Prostate gland (tissue), 2 donors: ENCODE measurements around the gene REEP6. TPM values are rescaled to one million over a fixed set of nuclear protein-coding genes. Genes with fewer than 3 reads are reported as not detected.

Experiments
- DNase-seq: peaks from one replicate; pipeline ENCODE4 v3.0.0-alpha.2; 2019; ENCODE audit warnings: low spot score
- H3K27ac ChIP-seq, 2 donors: fragments of 200-600 bp; sonication (generic); 2 replicates each; pipeline ENCODE4 v1.5.1; 2017 to 2019
- H3K27me3 ChIP-seq: fragments of 200-600 bp; sonication (generic); replicated peaks from 2 replicates; pipeline ENCODE4 v1.5.1; 2019; ENCODE audit not compliant: insufficient read depth
- H3K36me3 ChIP-seq, 2 donors: fragments of 200-600 bp; sonication (generic); 1 replicate in 1 of 2; 2 replicates in 1 of 2; pipeline versions ENCODE4 v1.5.1 to v1.8.1; 2017 to 2019
- H3K4me1 ChIP-seq: fragments of 200-600 bp; sonication (generic); replicated peaks from 2 replicates; pipeline ENCODE4 v1.5.1; 2019
- H3K4me3 ChIP-seq, 2 donors: fragments of 200-600 bp; sonication (generic); 2 replicates each; pipeline ENCODE4 v1.5.1; 2017 to 2019
- H3K9me3 ChIP-seq: fragments of 200-600 bp; sonication (generic); 2 replicates; pipeline ENCODE4 v1.5.1; 2017
- CTCF ChIP-seq, 4 experiments: fragments of 200-600 bp in 2 of 4; fragments of 450-650 bp in 2 of 4; sonication (generic) in 2 of 4; IDR thresholded peaks; 1 replicate in 3 of 4; 2 replicates in 1 of 4; pipeline ENCODE4 v1.5.1; 2016 to 2019; ENCODE audit warnings: antibody characterized with exemption in 4 of 4, mild to moderate bottlenecking in 2 of 4, moderate library complexity in 2 of 4
- POLR2A ChIP-seq: fragments of 450-650 bp; IDR thresholded peaks from one replicate; pipeline ENCODE4 v1.6.1; 2016; ENCODE audit warnings: antibody characterized with exemption, mild to moderate bottlenecking
- POLR2AphosphoS5 ChIP-seq: sonication (generic); formaldehyde crosslinking; IDR thresholded peaks from one replicate; pipeline ENCODE4 v1.6.1; 2017; ENCODE audit warnings: antibody characterized with exemption
- WGBS: methylation state at CpG from one replicate; pipeline ENCODE4 v1.1.5; 2018; 5-methylcytosine and 5-hydroxymethylcytosine counted together
- intact Hi-C: fragments of 100-400 bp; cut with DNase I; formaldehyde crosslinking; loops from one replicate; pipeline ENCODE4 v1.14.2; 2022
- total RNA-seq, 2 donors: library from RNA; depleted of rRNA; stranded (reverse); fragments of >200 nt; gene quantifications; one replicate each; pipeline ENCODE4 v1.1.0, GENCODE V29; 2016

REEP6 gene
- total RNA-seq, 2 donors from 2014 or later: 61.9 to 349 TPM

GRCh38 chr19:1487576-1488281 lies 3.3 kb upstream of the REEP6 start:
- no peak for DNase-seq
- TF ChIP-seq POLR2A: no peak
- TF ChIP-seq POLR2AphosphoS5: no peak
- no peak for TF ChIP-seq CTCF (IDR thresholded peaks at IDR 0.05)
- Histone ChIP-seq H3K27me3 (no peaks in the 10 kb centered on the region), H3K36me3 (no peaks in the 10 kb centered on the region), H3K9me3 (no peaks in the 10 kb centered on the region), H3K27ac (no peak overlapping the region), H3K4me1 (no peaks in the 10 kb centered on the region), H3K4me3 (no peak overlapping the region)
- WGBS: 93% methylated on average over 36 of the region's 40 CpGs
- intact Hi-C loops: no loop called here

- Histone ChIP-seq H3K9me3 (no peaks in the 10 kb centered on the region), H3K36me3 (no peaks in the 10 kb centered on the region), H3K4me1 (no peaks in the 10 kb centered on the region), H3K27ac (no peak overlapping the region), H3K4me3 (no peak overlapping the region), H3K27me3 (no peaks in the 10 kb centered on the region)
- no peak for DNase-seq
- 92% methylated on average over 11 of the region's 11 CpGs for WGBS
- intact Hi-C loops: no loop called here
- TF ChIP-seq POLR2A (no peak), POLR2AphosphoS5 (no peak), CTCF (IDR thresholded peaks at IDR 0.05) (no peak)
These were observed 2.7 kb upstream of the REEP6 start for GRCh38 chr19:1488282-1488601.

DNA sequence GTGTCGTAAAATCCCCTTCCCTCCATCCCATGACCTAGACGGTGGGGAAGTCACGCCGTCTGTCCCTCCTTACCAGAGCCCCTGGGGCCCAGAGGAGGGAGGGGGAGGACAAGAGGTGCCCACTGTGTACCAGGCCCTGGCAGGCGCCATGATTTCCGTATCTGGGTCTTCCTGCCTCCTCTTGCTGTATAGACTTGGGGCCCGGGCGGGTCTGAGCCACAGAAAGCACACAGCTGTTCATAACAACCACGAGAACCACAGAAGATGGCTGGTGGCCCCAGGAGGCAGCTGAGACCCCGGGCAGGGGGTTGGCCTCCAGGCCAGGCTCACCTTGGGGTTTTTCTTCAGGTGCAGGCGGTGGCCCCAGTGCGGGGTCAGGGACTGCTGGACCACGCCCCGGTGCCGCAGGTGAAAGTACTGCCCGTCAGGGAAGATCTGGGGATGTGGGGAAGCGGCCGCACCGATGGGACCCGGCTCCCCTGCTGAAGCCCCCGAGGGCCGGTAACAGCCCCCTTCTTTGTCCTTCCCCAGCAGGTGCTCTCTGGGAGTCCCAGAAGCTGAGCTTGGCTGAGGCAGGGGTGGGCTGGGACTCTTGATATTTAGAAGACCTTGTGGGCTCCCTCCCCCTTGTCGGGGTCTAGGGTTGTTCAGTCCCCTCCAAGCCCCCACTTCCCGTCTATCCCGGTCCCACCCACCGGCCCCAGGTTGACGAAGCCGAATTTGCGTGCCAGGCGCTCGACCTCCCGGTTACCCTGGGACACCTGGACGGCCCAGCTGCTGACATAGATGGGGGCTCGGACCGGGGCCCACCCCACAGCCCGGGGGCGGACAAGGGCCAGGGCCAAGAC lies 1.3 kb upstream of the REEP6 start:
- Histone ChIP-seq H3K4me3 (peak overlapping the region; percentile 36 to 38), H3K27me3 (no peaks in the 10 kb centered on the region), H3K4me1 (no peaks in the 10 kb centered on the region), H3K36me3 (no peaks in the 10 kb centered on the region), H3K27ac (peak overlapping the region; percentile 70 to 81), H3K9me3 (no peaks in the 10 kb centered on the region)
- TF ChIP-seq POLR2AphosphoS5 (no peak), CTCF (IDR thresholded peaks at IDR 0.05) (no peak), POLR2A (no peak)
- intact Hi-C loops: no loop called here
- no peak for DNase-seq
- WGBS: 24% methylated on average over 34 of the region's 37 CpGs

DNA sequence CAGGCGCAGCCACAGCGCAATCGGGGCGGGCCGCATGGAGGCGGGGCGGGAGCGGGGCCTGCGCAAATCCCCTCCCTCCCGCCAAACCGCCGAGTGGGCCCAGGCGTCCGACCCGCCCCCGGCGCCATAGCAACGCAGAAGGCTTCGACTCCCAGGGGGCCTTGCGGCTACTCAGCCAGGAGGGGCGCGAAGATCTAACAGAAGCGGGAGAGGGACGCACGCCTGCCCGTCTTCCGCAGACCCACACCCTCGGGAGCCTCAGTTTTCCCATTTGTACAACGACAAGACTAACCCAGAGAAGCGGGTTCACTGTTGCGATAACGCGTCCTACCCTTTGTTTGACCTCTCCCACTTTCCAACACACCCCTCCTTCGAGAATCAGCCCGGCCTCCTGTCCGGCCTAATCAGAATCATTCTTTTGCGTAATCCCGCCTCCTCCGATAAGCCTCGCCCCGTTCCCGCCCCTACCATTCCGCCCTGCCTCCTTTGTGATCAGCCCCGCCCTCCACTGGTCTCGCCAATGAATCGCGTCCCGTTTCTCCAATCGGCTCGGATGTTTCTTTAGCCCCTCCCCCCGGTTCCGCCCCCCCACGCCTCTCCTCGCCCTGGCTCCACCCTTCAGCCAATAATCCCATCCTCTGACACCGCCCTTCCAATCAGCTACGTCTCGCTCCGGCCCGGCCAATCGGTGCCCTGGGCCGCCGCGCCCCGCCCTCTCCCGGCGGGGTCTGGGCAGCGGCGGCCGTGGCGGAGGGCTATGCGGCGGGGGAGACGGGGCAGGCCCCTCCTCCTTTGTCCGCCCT lies 469 bp upstream of the REEP6 start, which contains the start of gene PCSK4:
PCSK4 (minus strand) TSS at position 40 of the 803 bp plus-strand sequence; CDS start at position 36, 4 bp downstream.
- intact Hi-C loops: no loop called here
- no peaks in the 10 kb centered on the region for H3K27me3 ChIP-seq
- H3K9me3 ChIP-seq: no peaks in the 10 kb centered on the region
- no peaks in the 10 kb centered on the region for H3K36me3 ChIP-seq
- peak; percentile 81 for TF ChIP-seq POLR2AphosphoS5
- no peak for TF ChIP-seq POLR2A
- peak in 2 of 4 experiments; percentile 35 to 48 for TF ChIP-seq CTCF (IDR thresholded peaks at IDR 0.05)
- H3K27ac ChIP-seq: peak within 1 kb of the TSS; percentile 70 to 81
- peak within 1 kb of the TSS; percentile 46 to 51 for H3K4me3 ChIP-seq
- WGBS: under 1% methylated on average over 67 of the region's 74 CpGs
- H3K4me1 ChIP-seq: no peaks in the 10 kb centered on the region
- peak; percentile 99 for DNase-seq
